K562 (cell line): Measurements from ENCODE around the gene TIMM10. TPM values are rescaled to one million over a fixed set of nuclear protein-coding genes. Genes with fewer than 3 reads are reported as not detected.

Experiments used
- COPS2 ChIP-seq: fragments of 450-650 bp; conservative IDR thresholded peaks from 2 replicates; pipeline ENCODE4 v1.6.1; 2016; ENCODE audit warnings: mild to moderate bottlenecking, moderate library complexity
- KAT8 ChIP-seq: fragments of 450-650 bp; IDR thresholded peaks from 2 replicates; pipeline ENCODE4 v1.6.1; 2016; ENCODE audit warnings: low read depth, mild to moderate bottlenecking
- NCOR1 ChIP-seq: fragments of 450-650 bp; IDR thresholded peaks from 2 replicates; pipeline ENCODE4 v1.6.1; 2016; ENCODE audit warnings: mild to moderate bottlenecking, moderate library complexity
- SMC3 ChIP-seq: conservative IDR thresholded peaks from 2 replicates; pipeline ENCODE4 v1.6.1; 2011; ENCODE audit warnings: low read depth, low read length, improper control_type of control experiment; ENCODE audit not compliant: insufficient read depth
- polyA plus RNA-seq, 8 experiments: library from polyadenylated mRNA; depleted of rRNA in 4 of 8; stranded (reverse) in 5 of 8; unstranded in 3 of 8; fragments of >200 nt; fragmentation: Nextera tagmentation in 2 of 8; fragmentation: Illumina TruSeq in 1 of 8; extraction: Ambion mirVana in 2 of 8; extraction: Trizol in 1 of 8; gene quantifications; 2 replicates each; pipeline versions ENCODE4 v1.2.1 to v1.2.3, GENCODE V29; 2011 to 2014; ENCODE audit warnings: inconsistent platforms in 1 of 8, missing spikeins in 1 of 8
- total RNA-seq, 7 experiments: library from RNA; depleted of rRNA in 6 of 7; stranded (reverse); fragments of >200 nt in 6 of 7; fragmentation: Illumina TruSeq in 2 of 7; extraction: Trizol in 2 of 7; gene quantifications; 2 replicates each; pipeline versions ENCODE4 v1.2.1 to v1.2.3, GENCODE V29; 2011 to 2021; ENCODE audit warnings: low replicate concordance in 1 of 7
- TF ChIP-seq, protein P1 (sequence below): fragments of 200-600 bp; sonication (generic); IDR thresholded peaks from one replicate; pipeline ENCODE4 v1.6.1; 2012; ENCODE audit warnings: mild to moderate bottlenecking, low read depth, low read length, inconsistent platforms
- TF ChIP-seq, protein P2 (sequence below): fragments of 450-650 bp; formaldehyde crosslinking; IDR thresholded peaks from 2 replicates; pipeline ENCODE4 v1.4.0; 2022; ENCODE audit warnings: mild to moderate bottlenecking, moderate library complexity
- TF ChIP-seq, protein P3 (sequence below): sonication (generic); formaldehyde crosslinking; IDR thresholded peaks from 2 replicates; pipeline ENCODE4 v1.8.0; 2022; ENCODE audit warnings: missing genetic modification reagents, mild to moderate bottlenecking, moderate library complexity, borderline replicate concordance
- TF ChIP-seq, protein P4 (sequence below), 3 experiments: fragments of 200-800 bp in 1 of 3; sonication (Bioruptor generic) in 1 of 3; sonication (generic) in 1 of 3; formaldehyde crosslinking in 1 of 3; IDR thresholded peaks; 2 replicates each; pipeline versions ENCODE4 v1.6.1 to v1.8.0; 2016 to 2022; ENCODE audit warnings: mild to moderate bottlenecking in 2 of 3, missing compliant biosample characterization in 2 of 3, missing genetic modification characterization in 2 of 3, missing genetic modification reagents in 1 of 3
- TF ChIP-seq, protein P5 (sequence below): sonication (generic); formaldehyde crosslinking; IDR thresholded peaks from 2 replicates; pipeline ENCODE4 v1.8.1; 2023; ENCODE audit warnings: mild to moderate bottlenecking, missing genetic modification reagents

The TIMM10 gene
- total and polyA plus RNA-seq, 9 of the 15 experiments (the other 6 are each of a cell fraction or from before 2014, with no cell fraction given) = 109 to 553 (median 172) TPM

DNA sequence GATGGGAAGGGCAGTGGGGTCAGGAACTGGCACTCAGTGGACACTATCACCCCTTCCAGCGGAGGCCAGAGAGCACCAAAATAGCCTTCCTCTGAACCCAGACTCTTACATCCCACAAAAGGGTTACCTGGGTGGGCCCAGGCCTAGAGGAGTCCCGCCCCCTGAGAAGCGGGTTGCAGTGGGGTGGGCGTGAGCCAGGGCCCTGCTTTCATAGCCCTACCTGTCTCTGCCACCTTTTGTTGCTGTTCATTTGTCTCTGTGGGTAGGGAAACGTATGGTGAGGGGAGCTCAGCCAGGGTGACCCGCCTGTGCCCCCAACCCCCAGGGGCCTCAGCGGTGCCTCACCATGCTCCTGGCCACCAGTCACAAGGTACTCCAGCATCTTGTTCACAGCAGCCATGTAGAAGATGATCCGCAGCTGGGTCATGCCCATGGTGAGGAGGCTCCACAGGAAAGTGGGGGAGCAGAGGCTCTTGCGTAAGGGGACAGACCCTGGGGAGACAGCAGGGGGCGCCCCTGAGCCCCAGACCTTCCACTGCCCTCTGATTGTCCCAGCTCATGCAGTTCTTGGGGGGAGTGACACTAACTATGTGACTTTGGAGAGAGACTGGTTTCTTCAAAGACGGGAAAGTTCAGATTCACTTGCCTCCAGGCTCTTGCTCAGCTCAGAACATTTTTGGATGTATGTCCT is 39.0 kb downstream of the TIMM10 start (continued):
- TF ChIP-seq, protein P1, sequence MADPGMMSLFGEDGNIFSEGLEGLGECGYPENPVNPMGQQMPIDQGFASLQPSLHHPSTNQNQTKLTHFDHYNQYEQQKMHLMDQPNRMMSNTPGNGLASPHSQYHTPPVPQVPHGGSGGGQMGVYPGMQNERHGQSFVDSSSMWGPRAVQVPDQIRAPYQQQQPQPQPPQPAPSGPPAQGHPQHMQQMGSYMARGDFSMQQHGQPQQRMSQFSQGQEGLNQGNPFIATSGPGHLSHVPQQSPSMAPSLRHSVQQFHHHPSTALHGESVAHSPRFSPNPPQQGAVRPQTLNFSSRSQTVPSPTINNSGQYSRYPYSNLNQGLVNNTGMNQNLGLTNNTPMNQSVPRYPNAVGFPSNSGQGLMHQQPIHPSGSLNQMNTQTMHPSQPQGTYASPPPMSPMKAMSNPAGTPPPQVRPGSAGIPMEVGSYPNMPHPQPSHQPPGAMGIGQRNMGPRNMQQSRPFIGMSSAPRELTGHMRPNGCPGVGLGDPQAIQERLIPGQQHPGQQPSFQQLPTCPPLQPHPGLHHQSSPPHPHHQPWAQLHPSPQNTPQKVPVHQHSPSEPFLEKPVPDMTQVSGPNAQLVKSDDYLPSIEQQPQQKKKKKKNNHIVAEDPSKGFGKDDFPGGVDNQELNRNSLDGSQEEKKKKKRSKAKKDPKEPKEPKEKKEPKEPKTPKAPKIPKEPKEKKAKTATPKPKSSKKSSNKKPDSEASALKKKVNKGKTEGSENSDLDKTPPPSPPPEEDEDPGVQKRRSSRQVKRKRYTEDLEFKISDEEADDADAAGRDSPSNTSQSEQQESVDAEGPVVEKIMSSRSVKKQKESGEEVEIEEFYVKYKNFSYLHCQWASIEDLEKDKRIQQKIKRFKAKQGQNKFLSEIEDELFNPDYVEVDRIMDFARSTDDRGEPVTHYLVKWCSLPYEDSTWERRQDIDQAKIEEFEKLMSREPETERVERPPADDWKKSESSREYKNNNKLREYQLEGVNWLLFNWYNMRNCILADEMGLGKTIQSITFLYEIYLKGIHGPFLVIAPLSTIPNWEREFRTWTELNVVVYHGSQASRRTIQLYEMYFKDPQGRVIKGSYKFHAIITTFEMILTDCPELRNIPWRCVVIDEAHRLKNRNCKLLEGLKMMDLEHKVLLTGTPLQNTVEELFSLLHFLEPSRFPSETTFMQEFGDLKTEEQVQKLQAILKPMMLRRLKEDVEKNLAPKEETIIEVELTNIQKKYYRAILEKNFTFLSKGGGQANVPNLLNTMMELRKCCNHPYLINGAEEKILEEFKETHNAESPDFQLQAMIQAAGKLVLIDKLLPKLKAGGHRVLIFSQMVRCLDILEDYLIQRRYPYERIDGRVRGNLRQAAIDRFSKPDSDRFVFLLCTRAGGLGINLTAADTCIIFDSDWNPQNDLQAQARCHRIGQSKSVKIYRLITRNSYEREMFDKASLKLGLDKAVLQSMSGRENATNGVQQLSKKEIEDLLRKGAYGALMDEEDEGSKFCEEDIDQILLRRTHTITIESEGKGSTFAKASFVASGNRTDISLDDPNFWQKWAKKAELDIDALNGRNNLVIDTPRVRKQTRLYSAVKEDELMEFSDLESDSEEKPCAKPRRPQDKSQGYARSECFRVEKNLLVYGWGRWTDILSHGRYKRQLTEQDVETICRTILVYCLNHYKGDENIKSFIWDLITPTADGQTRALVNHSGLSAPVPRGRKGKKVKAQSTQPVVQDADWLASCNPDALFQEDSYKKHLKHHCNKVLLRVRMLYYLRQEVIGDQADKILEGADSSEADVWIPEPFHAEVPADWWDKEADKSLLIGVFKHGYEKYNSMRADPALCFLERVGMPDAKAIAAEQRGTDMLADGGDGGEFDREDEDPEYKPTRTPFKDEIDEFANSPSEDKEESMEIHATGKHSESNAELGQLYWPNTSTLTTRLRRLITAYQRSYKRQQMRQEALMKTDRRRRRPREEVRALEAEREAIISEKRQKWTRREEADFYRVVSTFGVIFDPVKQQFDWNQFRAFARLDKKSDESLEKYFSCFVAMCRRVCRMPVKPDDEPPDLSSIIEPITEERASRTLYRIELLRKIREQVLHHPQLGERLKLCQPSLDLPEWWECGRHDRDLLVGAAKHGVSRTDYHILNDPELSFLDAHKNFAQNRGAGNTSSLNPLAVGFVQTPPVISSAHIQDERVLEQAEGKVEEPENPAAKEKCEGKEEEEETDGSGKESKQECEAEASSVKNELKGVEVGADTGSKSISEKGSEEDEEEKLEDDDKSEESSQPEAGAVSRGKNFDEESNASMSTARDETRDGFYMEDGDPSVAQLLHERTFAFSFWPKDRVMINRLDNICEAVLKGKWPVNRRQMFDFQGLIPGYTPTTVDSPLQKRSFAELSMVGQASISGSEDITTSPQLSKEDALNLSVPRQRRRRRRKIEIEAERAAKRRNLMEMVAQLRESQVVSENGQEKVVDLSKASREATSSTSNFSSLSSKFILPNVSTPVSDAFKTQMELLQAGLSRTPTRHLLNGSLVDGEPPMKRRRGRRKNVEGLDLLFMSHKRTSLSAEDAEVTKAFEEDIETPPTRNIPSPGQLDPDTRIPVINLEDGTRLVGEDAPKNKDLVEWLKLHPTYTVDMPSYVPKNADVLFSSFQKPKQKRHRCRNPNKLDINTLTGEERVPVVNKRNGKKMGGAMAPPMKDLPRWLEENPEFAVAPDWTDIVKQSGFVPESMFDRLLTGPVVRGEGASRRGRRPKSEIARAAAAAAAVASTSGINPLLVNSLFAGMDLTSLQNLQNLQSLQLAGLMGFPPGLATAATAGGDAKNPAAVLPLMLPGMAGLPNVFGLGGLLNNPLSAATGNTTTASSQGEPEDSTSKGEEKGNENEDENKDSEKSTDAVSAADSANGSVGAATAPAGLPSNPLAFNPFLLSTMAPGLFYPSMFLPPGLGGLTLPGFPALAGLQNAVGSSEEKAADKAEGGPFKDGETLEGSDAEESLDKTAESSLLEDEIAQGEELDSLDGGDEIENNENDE = no peak
- TF ChIP-seq KAT8 (no peak), NCOR1 (no peak), SMC3 (peak; percentile 54), COPS2 (no peak)
- TF ChIP-seq, protein P2, sequence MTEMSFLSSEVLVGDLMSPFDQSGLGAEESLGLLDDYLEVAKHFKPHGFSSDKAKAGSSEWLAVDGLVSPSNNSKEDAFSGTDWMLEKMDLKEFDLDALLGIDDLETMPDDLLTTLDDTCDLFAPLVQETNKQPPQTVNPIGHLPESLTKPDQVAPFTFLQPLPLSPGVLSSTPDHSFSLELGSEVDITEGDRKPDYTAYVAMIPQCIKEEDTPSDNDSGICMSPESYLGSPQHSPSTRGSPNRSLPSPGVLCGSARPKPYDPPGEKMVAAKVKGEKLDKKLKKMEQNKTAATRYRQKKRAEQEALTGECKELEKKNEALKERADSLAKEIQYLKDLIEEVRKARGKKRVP (CRISPR knock-in tag) = no peak
- TF ChIP-seq, protein P3, sequence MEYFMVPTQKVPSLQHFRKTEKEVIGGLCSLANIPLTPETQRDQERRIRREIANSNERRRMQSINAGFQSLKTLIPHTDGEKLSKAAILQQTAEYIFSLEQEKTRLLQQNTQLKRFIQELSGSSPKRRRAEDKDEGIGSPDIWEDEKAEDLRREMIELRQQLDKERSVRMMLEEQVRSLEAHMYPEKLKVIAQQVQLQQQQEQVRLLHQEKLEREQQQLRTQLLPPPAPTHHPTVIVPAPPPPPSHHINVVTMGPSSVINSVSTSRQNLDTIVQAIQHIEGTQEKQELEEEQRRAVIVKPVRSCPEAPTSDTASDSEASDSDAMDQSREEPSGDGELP (CRISPR knock-in tag) = no peak; the same call in 1 of the 2 replicates
- TF ChIP-seq, protein P4, sequence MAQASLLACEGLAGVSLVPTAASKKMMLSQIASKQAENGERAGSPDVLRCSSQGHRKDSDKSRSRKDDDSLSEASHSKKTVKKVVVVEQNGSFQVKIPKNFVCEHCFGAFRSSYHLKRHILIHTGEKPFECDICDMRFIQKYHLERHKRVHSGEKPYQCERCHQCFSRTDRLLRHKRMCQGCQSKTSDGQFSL (CRISPR knock-in tag; IDR thresholded peaks at IDR 0.05) = peak; percentile 99
- TF ChIP-seq, protein P4 (tag; IDR thresholded peaks at IDR 0.05) = peak in 1 of 2 experiments; percentile 82; a peak in 1 of 4 replicates
- TF ChIP-seq, protein P5, sequence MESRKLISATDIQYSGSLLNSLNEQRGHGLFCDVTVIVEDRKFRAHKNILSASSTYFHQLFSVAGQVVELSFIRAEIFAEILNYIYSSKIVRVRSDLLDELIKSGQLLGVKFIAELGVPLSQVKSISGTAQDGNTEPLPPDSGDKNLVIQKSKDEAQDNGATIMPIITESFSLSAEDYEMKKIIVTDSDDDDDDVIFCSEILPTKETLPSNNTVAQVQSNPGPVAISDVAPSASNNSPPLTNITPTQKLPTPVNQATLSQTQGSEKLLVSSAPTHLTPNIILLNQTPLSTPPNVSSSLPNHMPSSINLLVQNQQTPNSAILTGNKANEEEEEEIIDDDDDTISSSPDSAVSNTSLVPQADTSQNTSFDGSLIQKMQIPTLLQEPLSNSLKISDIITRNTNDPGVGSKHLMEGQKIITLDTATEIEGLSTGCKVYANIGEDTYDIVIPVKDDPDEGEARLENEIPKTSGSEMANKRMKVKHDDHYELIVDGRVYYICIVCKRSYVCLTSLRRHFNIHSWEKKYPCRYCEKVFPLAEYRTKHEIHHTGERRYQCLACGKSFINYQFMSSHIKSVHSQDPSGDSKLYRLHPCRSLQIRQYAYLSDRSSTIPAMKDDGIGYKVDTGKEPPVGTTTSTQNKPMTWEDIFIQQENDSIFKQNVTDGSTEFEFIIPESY (CRISPR knock-in tag) = peak; percentile 69; the same call in 1 of the 2 replicates
